Measurements from ENCODE around the gene OTOGL.

The OTOGL gene

GRCh38 chr12:80162177-80162576, 62.8 kb downstream of the OTOGL start:
- H2BK120ac ChIP-seq (ENCODE audit: low read depth, low read length) = no peak overlapping the region
- no peak for DNase-seq
- 100% methylated on average over 2 of the region's 2 CpGs for WGBS
- H3K9me3 ChIP-seq (ENCODE audit: control insufficient read depth, low read length) = no peaks in the 10 kb centered on the region
- no peak overlapping the region for H2BK12ac ChIP-seq (ENCODE audit: low read length in 2 of 2)
- no peak overlapping the region for H3K9ac ChIP-seq (ENCODE audit: low read length)
- H3K27ac ChIP-seq (ENCODE audit: low read length, poor library complexity, severe bottlenecking) = no peak overlapping the region
- H3K18ac ChIP-seq (ENCODE audit: low read depth in 1 of 2, low read length in 2 of 2) = no peak overlapping the region
- H3K14ac ChIP-seq (ENCODE audit: low read length in 2 of 2) = no peak overlapping the region
- no peak overlapping the region for H2BK5ac ChIP-seq (ENCODE audit: low read depth, low read length, poor library complexity, severe bottlenecking)
- H4K91ac ChIP-seq (ENCODE audit: low read length) = no peak overlapping the region
- no peaks in the 10 kb centered on the region for H3K36me3 ChIP-seq (ENCODE audit: control insufficient read depth in 1 of 2, insufficient read depth in 2 of 2, low read depth in 1 of 2, low read length in 2 of 2)
- H4K8ac ChIP-seq (ENCODE audit: low read length) = no peak overlapping the region
- H3K27me3 ChIP-seq (ENCODE audit: control insufficient read depth in 1 of 2, insufficient read depth in 1 of 2, low read length in 2 of 2) = no peaks in the 10 kb centered on the region
- H3K23ac ChIP-seq (ENCODE audit: low read length in 2 of 2) = no peak overlapping the region
- no peak overlapping the region for H2BK15ac ChIP-seq (ENCODE audit: low read depth, poor library complexity, severe bottlenecking)
- H2AFZ ChIP-seq (ENCODE audit: low read depth, low read length) = no peak overlapping the region
- no peaks in the 10 kb centered on the region for H3K79me1 ChIP-seq (replicated peaks; ENCODE audit: low read length, poor library complexity, severe bottlenecking)
- no peak overlapping the region for H3K4me3 ChIP-seq (ENCODE audit: insufficient read depth in 1 of 2, low read depth in 1 of 2, low read length in 2 of 2)
- H2AK5ac ChIP-seq (ENCODE audit: low read length, severe bottlenecking) = no peak overlapping the region
- no peaks in the 10 kb centered on the region for H3K4me1 ChIP-seq (ENCODE audit: control insufficient read depth, insufficient read depth, low read depth, low read length)
- no peak overlapping the region for H3K4me2 ChIP-seq (ENCODE audit: low read length, poor library complexity, severe bottlenecking)
- no peak overlapping the region for H3K4ac ChIP-seq (ENCODE audit: low read depth in 1 of 2, low read length in 2 of 2)

- no peak overlapping the region for H2BK12ac ChIP-seq (ENCODE audit: low read length in 2 of 2)
- H3K4me3 ChIP-seq (ENCODE audit: insufficient read depth in 1 of 2, low read depth in 1 of 2, low read length in 2 of 2) = no peak overlapping the region
- H3K4me2 ChIP-seq (ENCODE audit: low read length, poor library complexity, severe bottlenecking) = no peak overlapping the region
- H2AK5ac ChIP-seq (ENCODE audit: low read length, severe bottlenecking) = no peak overlapping the region
- no peak overlapping the region for H3K14ac ChIP-seq (ENCODE audit: low read length in 2 of 2)
- no peak overlapping the region for H2BK120ac ChIP-seq (ENCODE audit: low read depth, low read length)
- DNase-seq = no peak
- no peak overlapping the region for H3K18ac ChIP-seq (ENCODE audit: low read depth in 1 of 2, low read length in 2 of 2)
- no peak overlapping the region for H2BK5ac ChIP-seq (ENCODE audit: low read depth, low read length, poor library complexity, severe bottlenecking)
- H3K79me1 ChIP-seq (replicated peaks; ENCODE audit: low read length, poor library complexity, severe bottlenecking) = no peaks in the 10 kb centered on the region
- no peak overlapping the region for H3K27ac ChIP-seq (ENCODE audit: low read length, poor library complexity, severe bottlenecking)
- no peak overlapping the region for H2AFZ ChIP-seq (ENCODE audit: low read depth, low read length)
- H3K36me3 ChIP-seq (ENCODE audit: control insufficient read depth in 1 of 2, insufficient read depth in 2 of 2, low read depth in 1 of 2, low read length in 2 of 2) = no peaks in the 10 kb centered on the region
- no peak overlapping the region for H3K23ac ChIP-seq (ENCODE audit: low read length in 2 of 2)
- no peak overlapping the region for H4K8ac ChIP-seq (ENCODE audit: low read length)
- no peak overlapping the region for H3K9ac ChIP-seq (ENCODE audit: low read length)
- no peaks in the 10 kb centered on the region for H3K9me3 ChIP-seq (ENCODE audit: control insufficient read depth, low read length)
- no peak overlapping the region for H4K91ac ChIP-seq (ENCODE audit: low read length)
- H3K4ac ChIP-seq (ENCODE audit: low read depth in 1 of 2, low read length in 2 of 2) = no peak overlapping the region
- no peaks in the 10 kb centered on the region for H3K27me3 ChIP-seq (ENCODE audit: control insufficient read depth in 1 of 2, insufficient read depth in 1 of 2, low read length in 2 of 2)
- H2BK15ac ChIP-seq (ENCODE audit: low read depth, poor library complexity, severe bottlenecking) = no peak overlapping the region
- no peaks in the 10 kb centered on the region for H3K4me1 ChIP-seq (ENCODE audit: control insufficient read depth, insufficient read depth, low read depth, low read length)
These were observed 66.4 kb downstream of the OTOGL start for GRCh38 chr12:80165746-80166145.

DNA sequence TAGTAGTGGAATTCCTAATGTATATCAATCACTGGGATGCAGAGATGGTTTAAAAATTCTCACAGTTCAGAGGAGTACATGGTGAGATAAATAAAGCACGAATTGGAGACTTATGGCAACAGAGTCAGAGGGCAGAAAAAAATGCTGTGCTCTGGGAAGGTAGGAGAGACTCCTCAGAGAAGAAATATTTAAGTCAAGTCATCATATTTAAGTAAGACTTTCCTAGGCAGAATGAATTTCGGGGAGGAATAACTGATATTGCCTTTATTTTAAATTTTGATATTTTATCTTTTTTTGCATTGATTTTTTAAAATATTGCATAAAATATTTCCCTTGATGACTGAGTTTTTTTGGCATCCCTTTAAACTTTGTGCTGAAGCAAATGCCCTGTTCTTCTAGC, 67.4 kb downstream of the OTOGL start:
- Histone ChIP-seq H3K4me1 (ENCODE audit: control insufficient read depth, insufficient read depth, low read depth, low read length) (no peaks in the 10 kb centered on the region), H3K9ac (ENCODE audit: low read length) (no peak overlapping the region), H3K36me3 (ENCODE audit: control insufficient read depth in 1 of 2, insufficient read depth in 2 of 2, low read depth in 1 of 2, low read length in 2 of 2) (no peaks in the 10 kb centered on the region), H2AK5ac (ENCODE audit: low read length, severe bottlenecking) (no peak overlapping the region), H3K9me3 (ENCODE audit: control insufficient read depth, low read length) (no peaks in the 10 kb centered on the region), H2BK12ac (ENCODE audit: low read length in 2 of 2) (no peak overlapping the region), H3K4ac (ENCODE audit: low read depth in 1 of 2, low read length in 2 of 2) (no peak overlapping the region), H3K14ac (ENCODE audit: low read length in 2 of 2) (no peak overlapping the region), H2AFZ (ENCODE audit: low read depth, low read length) (no peak overlapping the region), H2BK5ac (ENCODE audit: low read depth, low read length, poor library complexity, severe bottlenecking) (no peak overlapping the region), H3K79me1 (replicated peaks; ENCODE audit: low read length, poor library complexity, severe bottlenecking) (no peaks in the 10 kb centered on the region), H3K23ac (ENCODE audit: low read length in 2 of 2) (no peak overlapping the region), H3K4me3 (ENCODE audit: insufficient read depth in 1 of 2, low read depth in 1 of 2, low read length in 2 of 2) (no peak overlapping the region), H3K27me3 (ENCODE audit: control insufficient read depth in 1 of 2, insufficient read depth in 1 of 2, low read length in 2 of 2) (no peaks in the 10 kb centered on the region), H4K8ac (ENCODE audit: low read length) (no peak overlapping the region), H4K91ac (ENCODE audit: low read length) (no peak overlapping the region), H2BK15ac (ENCODE audit: low read depth, poor library complexity, severe bottlenecking) (no peak overlapping the region), H3K18ac (ENCODE audit: low read depth in 1 of 2, low read length in 2 of 2) (no peak overlapping the region), H3K4me2 (ENCODE audit: low read length, poor library complexity, severe bottlenecking) (no peak overlapping the region), H3K27ac (ENCODE audit: low read length, poor library complexity, severe bottlenecking) (no peak overlapping the region), H2BK120ac (ENCODE audit: low read depth, low read length) (no peak overlapping the region)
- WGBS = 90% methylated on average over 1 of the region's 2 CpGs
- no peak for DNase-seq

DNA sequence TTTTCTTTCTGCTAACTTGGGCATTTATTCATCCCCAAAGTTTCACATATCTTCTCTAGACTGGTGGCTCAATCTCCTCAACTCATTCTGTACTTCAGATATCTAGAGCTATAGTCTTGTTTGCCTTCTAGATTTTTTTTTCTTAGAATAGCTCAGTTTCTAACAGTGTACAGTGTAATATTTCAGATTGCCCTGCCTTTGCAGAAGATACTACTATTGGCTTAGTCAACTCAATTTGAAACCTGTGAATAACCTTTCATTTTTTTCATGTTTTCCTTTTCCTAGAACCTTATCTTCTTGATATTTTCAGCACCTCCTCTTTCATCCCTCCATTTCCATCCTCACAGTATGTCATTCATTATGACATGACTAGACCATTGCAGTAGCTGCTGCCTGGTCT, 69.6 kb downstream of the OTOGL start:
- Histone ChIP-seq H2AK5ac (ENCODE audit: low read length, severe bottlenecking) (no peak overlapping the region), H3K4ac (ENCODE audit: low read depth in 1 of 2, low read length in 2 of 2) (no peak overlapping the region), H3K18ac (ENCODE audit: low read depth in 1 of 2, low read length in 2 of 2) (no peak overlapping the region), H3K4me2 (ENCODE audit: low read length, poor library complexity, severe bottlenecking) (no peak overlapping the region), H3K14ac (ENCODE audit: low read length in 2 of 2) (no peak overlapping the region), H3K9ac (ENCODE audit: low read length) (no peak overlapping the region), H3K27ac (ENCODE audit: low read length, poor library complexity, severe bottlenecking) (no peak overlapping the region), H3K4me1 (ENCODE audit: control insufficient read depth, insufficient read depth, low read depth, low read length) (no peaks in the 10 kb centered on the region), H4K8ac (ENCODE audit: low read length) (no peak overlapping the region), H3K4me3 (ENCODE audit: insufficient read depth in 1 of 2, low read depth in 1 of 2, low read length in 2 of 2) (no peak overlapping the region), H2BK12ac (ENCODE audit: low read length in 2 of 2) (no peak overlapping the region), H2BK15ac (ENCODE audit: low read depth, poor library complexity, severe bottlenecking) (no peak overlapping the region), H3K36me3 (ENCODE audit: control insufficient read depth in 1 of 2, insufficient read depth in 2 of 2, low read depth in 1 of 2, low read length in 2 of 2) (no peaks in the 10 kb centered on the region), H4K91ac (ENCODE audit: low read length) (no peak overlapping the region), H2BK120ac (ENCODE audit: low read depth, low read length) (no peak overlapping the region), H3K27me3 (ENCODE audit: control insufficient read depth in 1 of 2, insufficient read depth in 1 of 2, low read length in 2 of 2) (no peaks in the 10 kb centered on the region), H3K79me1 (replicated peaks; ENCODE audit: low read length, poor library complexity, severe bottlenecking) (no peaks in the 10 kb centered on the region), H3K9me3 (ENCODE audit: control insufficient read depth, low read length) (no peaks in the 10 kb centered on the region), H3K23ac (ENCODE audit: low read length in 2 of 2) (no peak overlapping the region), H2BK5ac (ENCODE audit: low read depth, low read length, poor library complexity, severe bottlenecking) (no peak overlapping the region), H2AFZ (ENCODE audit: low read depth, low read length) (no peak overlapping the region)
- DNase-seq = no peak
